Hepatocyte (in vitro differentiated cells): ENCODE results near the gene PTN.

ENCODE experiments used
- EZH2 ChIP-seq: fragments of 200-600 bp; sonication (generic); IDR thresholded peaks from 2 replicates; pipeline ENCODE4 v1.6.1; 2016; ENCODE audit warnings: antibody characterized with exemption, mild to moderate bottlenecking, borderline replicate concordance
- TF ChIP-seq, protein P1 (sequence below): fragments of 200-600 bp; sonication (generic); IDR thresholded peaks from 2 replicates; pipeline ENCODE4 v1.5.1; 2016; ENCODE audit warnings: antibody characterized with exemption, mild to moderate bottlenecking; ENCODE audit not compliant: poor library complexity

DNA sequence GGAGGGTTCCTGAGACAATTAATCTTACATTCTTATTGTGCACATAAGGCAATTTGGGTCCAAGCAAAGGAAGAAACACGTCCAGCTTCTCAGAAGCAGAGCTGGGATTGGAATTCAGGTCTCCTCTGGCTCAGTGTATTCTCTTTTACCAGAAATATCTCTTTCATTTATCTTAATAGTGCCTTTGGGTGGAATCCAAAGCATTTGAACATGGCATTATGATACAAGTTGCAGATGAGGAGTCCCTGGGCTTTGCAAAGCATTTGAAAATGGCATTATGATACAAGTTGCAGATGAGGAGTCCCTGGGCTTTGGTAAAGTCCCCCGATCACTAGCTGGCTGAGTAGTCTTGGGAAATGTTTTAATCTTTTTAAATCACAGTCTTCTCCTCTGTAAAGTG is 30.0 kb upstream of the PTN start:
- TF ChIP-seq, protein P1, sequence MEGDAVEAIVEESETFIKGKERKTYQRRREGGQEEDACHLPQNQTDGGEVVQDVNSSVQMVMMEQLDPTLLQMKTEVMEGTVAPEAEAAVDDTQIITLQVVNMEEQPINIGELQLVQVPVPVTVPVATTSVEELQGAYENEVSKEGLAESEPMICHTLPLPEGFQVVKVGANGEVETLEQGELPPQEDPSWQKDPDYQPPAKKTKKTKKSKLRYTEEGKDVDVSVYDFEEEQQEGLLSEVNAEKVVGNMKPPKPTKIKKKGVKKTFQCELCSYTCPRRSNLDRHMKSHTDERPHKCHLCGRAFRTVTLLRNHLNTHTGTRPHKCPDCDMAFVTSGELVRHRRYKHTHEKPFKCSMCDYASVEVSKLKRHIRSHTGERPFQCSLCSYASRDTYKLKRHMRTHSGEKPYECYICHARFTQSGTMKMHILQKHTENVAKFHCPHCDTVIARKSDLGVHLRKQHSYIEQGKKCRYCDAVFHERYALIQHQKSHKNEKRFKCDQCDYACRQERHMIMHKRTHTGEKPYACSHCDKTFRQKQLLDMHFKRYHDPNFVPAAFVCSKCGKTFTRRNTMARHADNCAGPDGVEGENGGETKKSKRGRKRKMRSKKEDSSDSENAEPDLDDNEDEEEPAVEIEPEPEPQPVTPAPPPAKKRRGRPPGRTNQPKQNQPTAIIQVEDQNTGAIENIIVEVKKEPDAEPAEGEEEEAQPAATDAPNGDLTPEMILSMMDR = no peak
- no peak for TF ChIP-seq EZH2
